Sciatic nerve (tissue), 2 donors: ENCODE results near the gene RSL1D1. TPM values are rescaled to one million over a fixed set of nuclear protein-coding genes. Genes with fewer than 3 reads are reported as not detected.

Experiments
- ATAC-seq: fragments of 200-7000 bp; cut with Tn5 transposase; one replicate; pipeline ENCODE4 v1.9.1; 2020; ENCODE audit warnings: mild to moderate bottlenecking, moderate library complexity
- DNase-seq: peaks from one replicate; pipeline ENCODE4 v3.0.0-alpha.2; 2020; ENCODE audit warnings: low spot score
- intact Hi-C: fragments of 100-400 bp; cut with DNase I; formaldehyde crosslinking; loops from one replicate; pipeline ENCODE4 v1.14.2; 2022
- total RNA-seq: library from RNA; stranded (reverse); fragmentation: NEBNext Ultra II Directional; extraction: Animal tissue kit (Norgen Biotek cat#: 25700); gene quantifications from one replicate; pipeline ENCODE4 v1.2.1, GENCODE V29; 2021
- donor health status: DM: no; HTN: no; CAD: no.
- donor health status: DM: no; HTN: no; CAD: no.

Gene RSL1D1
- 104 TPM for total RNA-seq

- intact Hi-C loops: no loop called here
- DNase-seq (peak; percentile 94), ATAC-seq (peak; percentile 100)
Observed at GRCh38 chr16:11851294-11852091, at the start of gene RSL1D1. Gene RSL1D1 (minus strand): TSS chr16:11851542. CDS start chr16:11851512, 30 bp downstream.

GRCh38 chr16:11901091-11901490, 49.7 kb upstream of the RSL1D1 start:
- intact Hi-C loops: no loop called here
- ATAC-seq (no peak), DNase-seq (no peak)

GRCh38 chr16:11896486-11897176, 45.3 kb upstream of the RSL1D1 start:
- intact Hi-C loops: no loop called here
- DNase-seq: no peak
- no peak for ATAC-seq

- intact Hi-C loops: no loop called here
- ATAC-seq (no peak), DNase-seq (no peak)
Observed at GRCh38 chr16:11893571-11893970, 42.2 kb upstream of the RSL1D1 start.

GRCh38 chr16:11892761-11893160, 41.4 kb upstream of the RSL1D1 start:
- DNase-seq (no peak), ATAC-seq (no peak)
- intact Hi-C loops: no loop called here

- no peak for ATAC-seq
Observed at GRCh38 chr16:11890231-11890965, 39.1 kb upstream of the RSL1D1 start.

GRCh38 chr16:11886881-11887280, 35.5 kb upstream of the RSL1D1 start:
- intact Hi-C loops: no loop called here
- ATAC-seq (no peak), DNase-seq (no peak)

More at GRCh38 chr16:11890231-11890965, 39.1 kb upstream of the RSL1D1 start:
- no peak for DNase-seq
- intact Hi-C loops: no loop called here

GRCh38 chr16:11884035-11884434, 32.7 kb upstream of the RSL1D1 start:
- ATAC-seq (no peak), DNase-seq (no peak)
- intact Hi-C loops: no loop called here

GRCh38 chr16:11880007-11880406, 28.7 kb upstream of the RSL1D1 start:
- ATAC-seq (no peak), DNase-seq (no peak)
- intact Hi-C loops: no loop called here

- ATAC-seq (no peak), DNase-seq (no peak)
- intact Hi-C loops: no loop called here
Observed at GRCh38 chr16:11877374-11877773, 26.0 kb upstream of the RSL1D1 start.

- no peak for ATAC-seq
- intact Hi-C loops: no loop called here
- no peak for DNase-seq
Observed at GRCh38 chr16:11876306-11876705, 25.0 kb upstream of the RSL1D1 start.

GRCh38 chr16:11875721-11876120, 24.4 kb upstream of the RSL1D1 start:
- intact Hi-C loops: no loop called here
- ATAC-seq: no peak
- DNase-seq: no peak

GRCh38 chr16:11871193-11871592, 19.9 kb upstream of the RSL1D1 start:
- intact Hi-C loops: no loop called here
- DNase-seq: no peak
- no peak for ATAC-seq

GRCh38 chr16:11870399-11870798, 19.1 kb upstream of the RSL1D1 start:
- DNase-seq (no peak), ATAC-seq (no peak)
- intact Hi-C loops: no loop called here

GRCh38 chr16:11869353-11870228, 18.2 kb upstream of the RSL1D1 start:
- intact Hi-C loops: no loop called here
- no peak for DNase-seq
- peak; percentile 55 for ATAC-seq

- no peak for ATAC-seq
- no peak for DNase-seq
- intact Hi-C loops: no loop called here
Observed at GRCh38 chr16:11868412-11868980, 17.2 kb upstream of the RSL1D1 start.

- DNase-seq (no peak), ATAC-seq (no peak)
- intact Hi-C loops: no loop called here
Observed at GRCh38 chr16:11862489-11862888, 11.1 kb upstream of the RSL1D1 start.

GRCh38 chr16:11857161-11857560, 5.8 kb upstream of the RSL1D1 start:
- DNase-seq: no peak
- no peak for ATAC-seq
- intact Hi-C loops: no loop called here
